ENCODE measurements around the gene NFIC.

DNA sequence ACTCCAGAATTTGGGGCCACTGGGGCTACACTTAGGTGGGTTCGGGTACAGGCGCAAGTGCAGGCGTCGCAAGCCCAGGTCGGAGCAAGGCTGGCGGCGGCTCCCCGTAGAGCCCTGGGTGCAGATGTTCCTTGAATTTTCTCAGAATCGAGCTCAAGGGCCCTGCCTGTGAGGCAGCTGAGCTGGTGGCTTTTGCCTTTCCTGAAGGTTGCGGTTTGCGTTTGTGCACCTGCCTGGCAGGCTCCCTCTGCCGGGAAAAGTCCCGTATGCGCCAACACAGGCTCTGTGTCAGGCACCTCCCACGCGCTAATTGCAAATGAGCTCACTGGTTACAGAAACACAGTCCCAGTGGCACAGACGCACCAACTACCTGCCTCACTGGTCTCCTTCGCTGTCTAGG is 128.2 kb downstream of the NFIC start:
- TF ChIP-seq CTCF (IDR thresholded peaks at IDR 0.05) (no peak), POLR2A (IDR thresholded peaks at IDR 0.05) (no peak), EP300 (IDR thresholded peaks at IDR 0.05) (no peak)

Measured in tibial nerve (tissue), 4 donors.